Measurements from ENCODE around the gene GLIS1.

The GLIS1 gene

DNA sequence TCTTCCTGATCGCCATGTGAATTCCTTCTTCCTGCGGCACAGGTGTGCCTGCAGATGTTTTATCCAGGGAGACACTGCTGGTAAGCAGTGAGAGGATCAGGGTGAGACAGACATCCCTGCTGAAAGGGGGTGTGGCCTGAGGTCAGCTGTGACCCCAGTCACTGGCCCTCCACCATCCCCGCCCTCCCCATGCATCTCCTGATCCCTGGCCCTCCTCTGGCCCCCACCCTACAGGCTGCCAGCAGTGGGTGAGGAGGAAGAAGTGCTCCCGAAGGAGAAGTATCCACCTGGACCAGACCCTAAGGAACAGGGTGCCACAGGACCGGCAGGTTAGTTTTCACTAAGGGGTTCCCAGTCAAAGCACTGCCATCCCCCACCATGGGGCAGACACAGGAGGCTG is 85.3 kb downstream of the GLIS1 start:
- H3K4me2 ChIP-seq (ENCODE audit: low read depth, low read length): no peak overlapping the region
- H3K4me1 ChIP-seq (ENCODE audit: low read length): no peaks in the 10 kb centered on the region
- no peak for DNase-seq
- no peaks in the 10 kb centered on the region for H3K27me3 ChIP-seq (replicated peaks; ENCODE audit: insufficient read depth, low read length)
- H3K79me2 ChIP-seq (ENCODE audit: low read length): no peaks in the 10 kb centered on the region
- H3K36me3 ChIP-seq (replicated peaks; ENCODE audit: insufficient read depth, low read length): no peaks in the 10 kb centered on the region
- H3K4me3 ChIP-seq (ENCODE audit: low read length): no peak overlapping the region
- no peak overlapping the region for H3K9ac ChIP-seq (ENCODE audit: low read length)
- H3K9me2 ChIP-seq (replicated peaks; ENCODE audit: insufficient read depth, low read length): no peaks in the 10 kb centered on the region
- no peaks in the 10 kb centered on the region for H3F3A ChIP-seq (ENCODE audit: insufficient read depth, low read length)
- TF ChIP-seq EZH2phosphoT487 (IDR thresholded peaks at IDR 0.05; ENCODE audit: low read length) (no peak), EZH2 (optimal IDR thresholded peaks at IDR 0.05; ENCODE audit: low read depth, low read length) (no peak)
- TF ChIP-seq, protein P1, sequence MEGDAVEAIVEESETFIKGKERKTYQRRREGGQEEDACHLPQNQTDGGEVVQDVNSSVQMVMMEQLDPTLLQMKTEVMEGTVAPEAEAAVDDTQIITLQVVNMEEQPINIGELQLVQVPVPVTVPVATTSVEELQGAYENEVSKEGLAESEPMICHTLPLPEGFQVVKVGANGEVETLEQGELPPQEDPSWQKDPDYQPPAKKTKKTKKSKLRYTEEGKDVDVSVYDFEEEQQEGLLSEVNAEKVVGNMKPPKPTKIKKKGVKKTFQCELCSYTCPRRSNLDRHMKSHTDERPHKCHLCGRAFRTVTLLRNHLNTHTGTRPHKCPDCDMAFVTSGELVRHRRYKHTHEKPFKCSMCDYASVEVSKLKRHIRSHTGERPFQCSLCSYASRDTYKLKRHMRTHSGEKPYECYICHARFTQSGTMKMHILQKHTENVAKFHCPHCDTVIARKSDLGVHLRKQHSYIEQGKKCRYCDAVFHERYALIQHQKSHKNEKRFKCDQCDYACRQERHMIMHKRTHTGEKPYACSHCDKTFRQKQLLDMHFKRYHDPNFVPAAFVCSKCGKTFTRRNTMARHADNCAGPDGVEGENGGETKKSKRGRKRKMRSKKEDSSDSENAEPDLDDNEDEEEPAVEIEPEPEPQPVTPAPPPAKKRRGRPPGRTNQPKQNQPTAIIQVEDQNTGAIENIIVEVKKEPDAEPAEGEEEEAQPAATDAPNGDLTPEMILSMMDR (IDR thresholded peaks at IDR 0.05; ENCODE audit: low read length): no peak
- no peak overlapping the region for H2AFZ ChIP-seq (ENCODE audit: low read length)
- no peaks in the 10 kb centered on the region for H3K9me3 ChIP-seq (replicated peaks; ENCODE audit: insufficient read depth, low read length)
- H4K20me1 ChIP-seq (ENCODE audit: insufficient read depth, low read length): no peaks in the 10 kb centered on the region
- no peak overlapping the region for H3K27ac ChIP-seq (ENCODE audit: low read length)

DNA sequence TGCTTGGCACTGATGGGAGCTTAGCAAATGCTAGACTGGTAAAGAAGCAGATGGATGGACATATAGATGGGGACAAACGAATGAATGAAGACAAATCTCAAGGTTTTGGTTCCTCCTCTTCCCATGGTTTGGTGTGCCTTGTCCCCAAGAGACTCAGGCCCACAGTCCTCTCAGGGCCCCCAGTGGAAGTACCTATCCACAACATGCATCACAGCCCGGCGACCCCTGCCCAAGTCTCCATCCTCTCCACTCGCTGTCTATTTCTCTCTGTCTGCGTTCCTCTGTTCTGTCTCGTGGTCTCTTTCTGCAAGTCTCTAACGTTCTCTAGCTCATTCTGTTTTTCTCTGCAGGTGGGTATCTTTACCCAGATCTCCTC is 85.8 kb downstream of the GLIS1 start:
- Histone ChIP-seq H3F3A (ENCODE audit: insufficient read depth, low read length) (no peaks in the 10 kb centered on the region), H3K79me2 (ENCODE audit: low read length) (no peaks in the 10 kb centered on the region), H3K4me1 (ENCODE audit: low read length) (no peaks in the 10 kb centered on the region), H2AFZ (ENCODE audit: low read length) (no peak overlapping the region), H3K9ac (ENCODE audit: low read length) (no peak overlapping the region), H4K20me1 (ENCODE audit: insufficient read depth, low read length) (no peaks in the 10 kb centered on the region), H3K36me3 (replicated peaks; ENCODE audit: insufficient read depth, low read length) (no peaks in the 10 kb centered on the region), H3K27ac (ENCODE audit: low read length) (no peak overlapping the region), H3K4me2 (ENCODE audit: low read depth, low read length) (no peak overlapping the region), H3K4me3 (ENCODE audit: low read length) (no peak overlapping the region), H3K9me3 (replicated peaks; ENCODE audit: insufficient read depth, low read length) (no peaks in the 10 kb centered on the region), H3K27me3 (replicated peaks; ENCODE audit: insufficient read depth, low read length) (no peaks in the 10 kb centered on the region), H3K9me2 (replicated peaks; ENCODE audit: insufficient read depth, low read length) (no peaks in the 10 kb centered on the region)
- TF ChIP-seq EZH2phosphoT487 (IDR thresholded peaks at IDR 0.05; ENCODE audit: low read length) (no peak), EZH2 (optimal IDR thresholded peaks at IDR 0.05; ENCODE audit: low read depth, low read length) (no peak)
- TF ChIP-seq, protein P1 (IDR thresholded peaks at IDR 0.05; ENCODE audit: low read length): no peak
- no peak for DNase-seq

DNA sequence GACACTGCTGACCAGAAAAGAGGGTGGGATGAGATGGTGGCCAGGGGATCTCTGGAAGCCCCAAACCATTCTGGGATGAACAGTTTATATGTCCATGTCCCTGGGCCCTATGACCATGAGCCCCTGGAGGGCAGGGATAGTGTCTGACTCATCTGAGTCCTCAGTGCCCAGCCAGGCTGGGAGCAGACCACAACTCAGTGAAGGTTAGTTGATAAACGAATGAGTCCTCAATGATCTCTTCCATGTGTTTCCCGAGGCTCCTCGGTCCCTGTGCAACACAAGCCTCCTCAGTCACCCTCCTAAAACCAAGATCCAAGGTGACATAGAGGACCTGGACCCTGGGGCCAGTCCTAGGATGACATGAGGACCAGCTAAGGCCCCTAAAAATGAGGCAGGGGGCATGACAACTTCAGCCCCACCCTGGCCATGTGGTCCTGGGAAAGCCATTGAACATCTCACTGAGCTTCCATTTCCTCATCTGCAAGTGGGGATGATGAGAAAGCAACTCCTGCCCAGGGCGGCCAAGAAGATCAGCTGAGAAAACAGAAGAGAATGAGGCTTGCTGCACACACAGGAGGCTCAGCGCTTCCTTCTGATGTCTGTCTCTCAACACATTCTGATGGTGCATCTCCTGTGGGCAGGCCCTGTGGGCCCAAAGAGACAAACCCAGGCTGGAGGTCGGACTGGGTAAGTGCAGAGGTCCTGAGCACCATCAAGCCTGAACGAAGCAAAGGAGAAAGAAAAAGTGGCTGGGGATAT is 86.3 kb downstream of the GLIS1 start:
- no peaks in the 10 kb centered on the region for H3K36me3 ChIP-seq (replicated peaks; ENCODE audit: insufficient read depth, low read length)
- no peak overlapping the region for H2AFZ ChIP-seq (ENCODE audit: low read length)
- no peaks in the 10 kb centered on the region for H3K9me2 ChIP-seq (replicated peaks; ENCODE audit: insufficient read depth, low read length)
- H3K9ac ChIP-seq (ENCODE audit: low read length): no peak overlapping the region
- no peaks in the 10 kb centered on the region for H3K9me3 ChIP-seq (replicated peaks; ENCODE audit: insufficient read depth, low read length)
- no peak overlapping the region for H3K4me3 ChIP-seq (ENCODE audit: low read length)
- H3K79me2 ChIP-seq (ENCODE audit: low read length): no peaks in the 10 kb centered on the region
- H4K20me1 ChIP-seq (ENCODE audit: insufficient read depth, low read length): no peaks in the 10 kb centered on the region
- no peaks in the 10 kb centered on the region for H3K4me1 ChIP-seq (ENCODE audit: low read length)
- H3K27me3 ChIP-seq (replicated peaks; ENCODE audit: insufficient read depth, low read length): no peaks in the 10 kb centered on the region
- H3K4me2 ChIP-seq (ENCODE audit: low read depth, low read length): no peak overlapping the region
- DNase-seq: no peak
- H3F3A ChIP-seq (ENCODE audit: insufficient read depth, low read length): no peaks in the 10 kb centered on the region
- H3K27ac ChIP-seq (ENCODE audit: low read length): no peak overlapping the region
- TF ChIP-seq EZH2 (optimal IDR thresholded peaks at IDR 0.05; ENCODE audit: low read depth, low read length): no peak
- TF ChIP-seq, protein P1 (IDR thresholded peaks at IDR 0.05; ENCODE audit: low read length): no peak
- TF ChIP-seq EZH2phosphoT487 (IDR thresholded peaks at IDR 0.05; ENCODE audit: low read length): no peak
